NT2/D1 (cell line): Measurements from ENCODE around the gene NTNG1.
"Not testable (repeated sequence)": the region's sequence is repeated elsewhere in the genome, so short reads cannot be mapped to it uniquely, and the experiment has no call there.

Experiments
- DNase-seq: peaks from one replicate; pipeline ENCODE4 v3.0.0-alpha.2; 2011; ENCODE audit warnings: low read depth, low spot score
- H3K27me3 ChIP-seq: 2 replicates; pipeline ENCODE4 v1.6.0; 2011; ENCODE audit warnings: mild to moderate bottlenecking; ENCODE audit not compliant: insufficient read length, insufficient read depth
- H3K36me3 ChIP-seq: 2 replicates; pipeline ENCODE4 v1.6.1; 2011; ENCODE audit warnings: mild to moderate bottlenecking, low read length, mixed read lengths; ENCODE audit not compliant: insufficient read depth, insufficient read length
- H3K4me1 ChIP-seq: 2 replicates; pipeline ENCODE4 v1.5.1; 2011; ENCODE audit not compliant: insufficient read depth, insufficient read length
- H3K4me3 ChIP-seq: 2 replicates; pipeline ENCODE4 v1.5.1; 2011; ENCODE audit warnings: low read depth; ENCODE audit not compliant: insufficient read length
- H3K9ac ChIP-seq: 2 replicates; pipeline ENCODE4 v1.6.0; 2011; ENCODE audit warnings: low read depth; ENCODE audit not compliant: insufficient read length
- H3K9me3 ChIP-seq: 2 replicates; pipeline ENCODE4 v1.5.1; 2011; ENCODE audit warnings: mild to moderate bottlenecking, low read length; ENCODE audit not compliant: insufficient read depth
- SUZ12 ChIP-seq: IDR thresholded peaks from 2 replicates; pipeline ENCODE4 v1.6.1; 2011; ENCODE audit not compliant: insufficient read length, insufficient read depth; ENCODE audit errors: extremely low read depth
- YY1 ChIP-seq: IDR thresholded peaks from 2 replicates; pipeline ENCODE4 v1.6.1; 2011; ENCODE audit not compliant: insufficient read length, insufficient read depth
- ZNF274 ChIP-seq: IDR thresholded peaks from 2 replicates; pipeline ENCODE4 v1.6.1; 2011; ENCODE audit warnings: mild to moderate bottlenecking, low read depth, low read length

The NTNG1 gene

DNA sequence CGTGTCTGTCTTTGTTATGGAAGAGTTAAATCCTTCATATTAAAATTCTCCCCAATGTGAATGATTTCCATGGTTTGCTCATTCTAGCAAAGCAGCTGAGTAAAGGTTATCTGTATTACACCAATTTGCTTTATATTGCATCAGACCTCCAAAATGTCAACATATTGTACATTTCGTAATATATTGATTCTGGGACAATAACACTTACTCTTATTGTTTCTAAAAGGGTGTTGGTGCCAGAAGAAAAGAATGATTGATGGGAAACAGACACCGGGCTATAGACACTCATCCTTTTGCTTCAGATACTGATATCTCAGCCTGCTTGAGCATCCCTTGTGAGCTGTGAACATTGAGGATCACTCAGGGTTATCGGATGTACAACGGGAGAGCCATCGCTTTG lies 7.0 kb downstream of the NTNG1 start:
- Histone ChIP-seq H3K9ac (no peak overlapping the region), H3K4me3 (no peak overlapping the region), H3K9me3 (no peaks in the 10 kb centered on the region), H3K4me1 (no peaks in the 10 kb centered on the region), H3K27me3 (no peaks in the 10 kb centered on the region), H3K36me3 (peaks cover 6% of the 10 kb centered on the region)
- TF ChIP-seq YY1, result no peak
- TF ChIP-seq ZNF274, result no peak
- TF ChIP-seq SUZ12, result no peak
- no peak for DNase-seq

DNA sequence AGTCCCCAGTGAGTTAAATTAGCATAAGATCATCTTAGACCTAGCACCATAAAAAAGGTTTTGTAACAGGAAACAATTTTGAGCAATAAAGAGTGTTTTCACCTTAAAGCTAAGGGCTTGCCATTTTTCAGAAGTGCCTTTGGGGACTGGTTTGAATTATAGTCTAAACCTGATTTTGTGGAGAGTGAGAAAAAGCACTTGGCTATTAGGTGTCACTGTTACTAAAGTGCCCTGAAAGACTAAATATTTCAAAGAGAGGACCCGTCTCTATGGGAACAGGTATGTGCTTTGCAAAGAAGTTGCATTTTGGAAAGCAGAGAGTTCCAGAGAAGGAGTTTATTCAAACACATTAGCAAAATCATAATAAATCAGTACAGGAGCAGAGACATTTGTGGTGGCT lies 9.1 kb downstream of the NTNG1 start:
- TF ChIP-seq SUZ12 (no peak), ZNF274 (no peak), YY1 (no peak)
- Histone ChIP-seq H3K9me3 (no peaks in the 10 kb centered on the region), H3K27me3 (no peaks in the 10 kb centered on the region), H3K4me3 (no peak overlapping the region), H3K9ac (no peak overlapping the region), H3K36me3 (peaks cover 6% of the 10 kb centered on the region), H3K4me1 (no peaks in the 10 kb centered on the region)
- no peak for DNase-seq

DNA sequence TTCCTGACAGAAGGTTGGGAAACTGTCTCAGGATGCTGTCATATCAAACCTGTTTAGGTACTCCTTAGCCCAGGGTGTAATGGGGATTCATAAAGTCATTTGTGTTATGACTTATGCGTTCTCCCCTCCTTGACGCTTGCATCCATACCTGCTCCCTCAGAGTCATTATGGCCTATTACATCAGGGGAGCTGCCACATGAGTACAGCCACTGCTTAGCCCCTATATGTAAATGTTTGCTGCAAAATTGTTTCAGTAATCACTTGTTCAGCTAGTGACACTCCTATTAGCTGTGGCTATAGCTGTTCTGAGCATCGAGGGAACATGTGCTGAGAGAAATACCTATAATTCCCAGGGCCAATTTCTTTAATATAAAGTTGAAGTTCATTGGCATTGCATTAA lies 10.5 kb downstream of the NTNG1 start:
- no peaks in the 10 kb centered on the region for H3K27me3 ChIP-seq
- TF ChIP-seq ZNF274 (no peak), SUZ12 (no peak), YY1 (no peak)
- H3K9ac ChIP-seq, result no peak overlapping the region
- DNase-seq, result no peak
- H3K4me3 ChIP-seq, result no peak overlapping the region
- no peaks in the 10 kb centered on the region for H3K9me3 ChIP-seq
- no peaks in the 10 kb centered on the region for H3K4me1 ChIP-seq
- H3K36me3 ChIP-seq, result peaks cover 6% of the 10 kb centered on the region

DNA sequence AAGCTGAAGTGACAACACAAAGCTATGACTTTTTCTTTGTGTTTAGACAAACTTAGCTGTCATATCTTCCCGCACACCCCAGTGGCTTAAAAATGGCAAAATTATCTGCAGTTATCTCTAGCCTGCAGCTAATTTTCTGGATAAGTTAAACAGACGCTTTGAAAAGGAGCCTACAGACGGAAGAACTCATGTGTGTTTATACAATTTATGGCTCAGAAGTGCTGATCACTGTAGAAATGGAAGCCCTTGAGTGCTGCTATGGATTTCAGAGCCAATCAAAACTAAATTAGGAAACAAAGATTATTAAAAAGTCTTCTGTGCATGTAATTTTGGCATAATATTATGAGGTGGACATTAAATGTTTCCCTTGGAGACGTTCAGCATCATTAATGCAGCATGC lies 11.6 kb downstream of the NTNG1 start:
- Histone ChIP-seq H3K9me3 (no peaks in the 10 kb centered on the region), H3K4me3 (no peak overlapping the region), H3K27me3 (no peaks in the 10 kb centered on the region), H3K4me1 (no peaks in the 10 kb centered on the region), H3K9ac (no peak overlapping the region), H3K36me3 (peaks cover 6% of the 10 kb centered on the region)
- TF ChIP-seq ZNF274 (no peak), YY1 (no peak)
- no peak for DNase-seq

DNA sequence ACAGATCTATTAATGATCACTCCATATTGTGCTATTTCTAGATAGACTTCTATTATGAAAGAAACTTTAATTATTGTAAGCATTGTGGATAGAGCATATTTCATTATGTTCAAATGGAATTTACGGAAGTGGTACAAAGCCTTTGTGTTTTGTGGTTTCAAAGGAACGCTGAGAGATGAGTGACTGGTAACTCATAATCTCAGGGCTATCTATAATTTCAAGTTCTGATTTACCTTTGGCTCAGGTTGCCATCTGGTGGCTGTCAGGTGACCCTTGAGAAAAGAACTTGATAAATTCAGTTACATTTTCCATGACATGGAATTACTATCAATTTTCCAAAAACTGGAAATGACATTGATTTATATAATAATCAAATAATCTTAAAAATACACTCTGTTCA lies 12.2 kb downstream of the NTNG1 start:
- no peak for DNase-seq
- peaks cover 6% of the 10 kb centered on the region for H3K36me3 ChIP-seq
- H3K4me1 ChIP-seq, result no peaks in the 10 kb centered on the region
- H3K27me3 ChIP-seq, result no peaks in the 10 kb centered on the region
- H3K4me3 ChIP-seq, result no peak overlapping the region
- no peak overlapping the region for H3K9ac ChIP-seq
- no peaks in the 10 kb centered on the region for H3K9me3 ChIP-seq
- TF ChIP-seq ZNF274 (no peak), YY1 (no peak), SUZ12 (no peak)

DNA sequence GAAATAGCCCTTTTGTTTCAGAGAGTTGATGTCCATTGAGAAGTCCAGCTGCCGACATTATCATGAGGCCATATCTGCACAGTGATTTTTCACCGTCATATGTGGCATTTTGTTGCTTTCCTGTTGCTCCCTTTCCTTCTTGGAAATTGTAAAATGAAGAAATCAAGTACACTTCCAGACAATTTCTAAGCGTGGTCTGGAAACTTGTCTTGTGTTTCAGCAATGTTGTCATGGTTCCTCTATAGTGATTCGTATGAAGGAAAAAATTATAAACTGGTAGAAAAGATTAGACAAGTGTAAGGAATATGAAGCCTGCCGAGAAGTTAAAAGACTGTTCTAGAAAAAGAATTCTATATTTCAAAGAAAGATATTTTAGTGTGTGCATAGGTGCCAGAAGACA lies 17.7 kb downstream of the NTNG1 start:
- Histone ChIP-seq H3K36me3 (no peaks in the 10 kb centered on the region), H3K4me3 (no peak overlapping the region), H3K9ac (no peak overlapping the region), H3K9me3 (no peaks in the 10 kb centered on the region), H3K27me3 (no peaks in the 10 kb centered on the region), H3K4me1 (no peaks in the 10 kb centered on the region)
- no peak for DNase-seq
- no peak for TF ChIP-seq SUZ12
- TF ChIP-seq ZNF274, result no peak

DNA sequence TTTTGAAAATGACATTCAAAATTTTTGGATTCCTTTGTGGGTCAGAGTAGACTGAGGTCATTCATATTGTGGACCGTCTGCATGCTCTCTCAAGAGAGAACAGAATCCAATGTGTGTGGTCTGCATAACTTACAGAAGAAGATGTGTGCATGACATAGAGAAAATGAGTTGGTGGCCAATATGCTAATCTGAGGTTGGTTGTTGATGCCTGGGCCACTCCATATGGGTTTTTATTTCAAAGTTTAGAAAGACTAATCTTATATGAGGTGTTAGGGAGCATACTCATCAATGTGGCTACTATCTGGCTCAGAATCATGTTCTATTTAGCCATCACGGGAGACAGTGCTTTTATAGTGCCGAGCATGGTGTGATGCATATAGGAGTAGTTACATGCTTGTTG lies 18.2 kb downstream of the NTNG1 start:
- DNase-seq, result no peak
- Histone ChIP-seq H3K4me3 (no peak overlapping the region), H3K27me3 (no peaks in the 10 kb centered on the region), H3K36me3 (no peaks in the 10 kb centered on the region), H3K9me3 (0 out of 2 replicates have a peak, but pooled peaks cover under 1% of the 10 kb centered on the region), H3K9ac (no peak overlapping the region), H3K4me1 (no peaks in the 10 kb centered on the region)
- no peak for TF ChIP-seq ZNF274
- no peak for TF ChIP-seq YY1
- no peak for TF ChIP-seq SUZ12

DNA sequence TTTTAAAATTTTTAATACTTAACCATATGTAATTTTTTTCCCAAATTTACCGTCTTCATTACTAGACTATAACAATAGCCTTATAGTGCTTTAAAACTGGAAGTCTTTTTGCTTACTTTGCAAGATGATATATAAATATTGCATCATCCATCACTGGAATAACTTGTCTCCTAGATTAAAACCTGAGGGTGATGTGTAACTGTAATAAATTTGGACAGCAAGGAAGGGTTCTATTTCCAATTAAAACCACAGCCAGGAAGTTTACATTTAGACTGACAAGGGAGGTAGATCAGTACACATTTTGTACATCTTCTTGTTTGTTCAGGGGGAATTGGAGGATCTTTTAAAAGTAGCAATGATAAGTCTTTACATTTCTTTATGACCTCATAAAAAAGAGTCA lies 21.9 kb downstream of the NTNG1 start:
- no peaks in the 10 kb centered on the region for H3K36me3 ChIP-seq
- no peak for TF ChIP-seq YY1
- no peak for TF ChIP-seq SUZ12
- no peak for TF ChIP-seq ZNF274
- no peak overlapping the region for H3K9ac ChIP-seq
- no peaks in the 10 kb centered on the region for H3K4me1 ChIP-seq
- no peaks in the 10 kb centered on the region for H3K27me3 ChIP-seq
- no peak for DNase-seq
- no peak overlapping the region for H3K4me3 ChIP-seq
- H3K9me3 ChIP-seq, result peaks cover 12% of the 10 kb centered on the region; the same call in 1 of the 2 replicates

DNA sequence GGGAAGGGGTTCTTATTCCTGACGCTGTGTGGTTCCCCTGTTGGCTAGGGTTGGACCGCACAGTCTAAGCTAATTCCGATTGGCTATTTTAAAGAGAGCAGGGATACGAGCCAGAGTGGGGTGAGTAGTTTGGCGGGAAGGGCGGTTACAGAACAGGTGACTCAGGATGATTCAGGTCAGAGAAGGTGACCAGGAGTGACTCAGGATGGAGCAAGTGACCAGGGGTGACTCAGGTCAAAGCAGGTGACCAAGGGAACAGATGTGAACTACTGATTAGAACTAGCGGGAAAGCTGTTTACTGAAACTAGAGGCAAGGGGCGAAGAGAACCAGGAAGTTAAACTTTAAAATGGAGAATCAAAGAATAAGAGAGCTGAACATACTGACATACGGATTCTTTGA lies 24.1 kb downstream of the NTNG1 start:
- not testable (repeated sequence) for DNase-seq, H3K9ac ChIP-seq, H3K27me3 ChIP-seq, H3K4me3 ChIP-seq, H3K36me3 ChIP-seq, H3K4me1 ChIP-seq
- H3K9me3 ChIP-seq, result peaks cover 12% of the 10 kb centered on the region; the same call in 1 of the 2 replicates
